Heart left ventricle (tissue), 16 donors: ENCODE results near the gene RBP5. TPM values are rescaled to one million over a fixed set of nuclear protein-coding genes. Genes with fewer than 3 reads are reported as not detected.
A peak's percentile ranks its signal among the peaks of the same experiment; 100 is the strongest.

Experiments used
- ATAC-seq, 4 donors: fragments of 200-7000 bp; cut with Tn5 transposase; one replicate each; pipeline ENCODE4 v1.9.1; 2020 to 2022; ENCODE audit warnings: moderate library complexity in 4 of 4, mild to moderate bottlenecking in 3 of 4, moderate number of reproducible peaks in 1 of 4
- DNase-seq, 5 donors: peaks; one replicate each; pipeline ENCODE4 v3.0.0-alpha.2; 2020
- H3K27ac ChIP-seq, 12 donors: fragments of 200-600 bp; sonication (generic) in 4 of 12; one replicate each; pipeline versions ENCODE4 v1.5.0 to v1.8.0; 2016 to 2022; ENCODE audit warnings: mild to moderate bottlenecking in 2 of 12
- H3K27me3 ChIP-seq, 9 donors: fragments of 200-600 bp; sonication (generic) in 2 of 9; one replicate each; pipeline versions ENCODE4 v1.5.1 to v1.8.0; 2016 to 2022; ENCODE audit warnings: mild to moderate bottlenecking in 3 of 9
- H3K36me3 ChIP-seq, 9 donors: fragments of 200-600 bp; sonication (generic) in 2 of 9; one replicate each; pipeline versions ENCODE4 v1.5.0 to v1.8.0; 2018 to 2022; ENCODE audit warnings: mild to moderate bottlenecking in 2 of 9
- H3K4me1 ChIP-seq, 12 donors: fragments of 200-600 bp; sonication (generic) in 4 of 12; one replicate each; pipeline versions ENCODE4 v1.5.0 to v1.8.0; 2016 to 2022; ENCODE audit warnings: mild to moderate bottlenecking in 3 of 12
- H3K4me3 ChIP-seq, 12 donors: fragments of 200-600 bp; sonication (generic) in 4 of 12; one replicate each; pipeline versions ENCODE4 v1.5.0 to v1.8.0; 2017 to 2022; ENCODE audit warnings: mild to moderate bottlenecking in 9 of 12, moderate library complexity in 4 of 12
- H3K9me3 ChIP-seq, 12 donors: fragments of 200-600 bp; sonication (generic) in 4 of 12; one replicate each; pipeline versions ENCODE4 v1.5.0 to v1.8.0; 2016 to 2022; ENCODE audit warnings: mild to moderate bottlenecking in 1 of 12
- POLR2A ChIP-seq, 2 donors: fragments of 450-650 bp; IDR thresholded peaks; one replicate each; pipeline ENCODE4 v1.6.1; 2017; ENCODE audit warnings: antibody characterized with exemption in 2 of 2, mild to moderate bottlenecking in 2 of 2, moderate library complexity in 2 of 2
- WGBS, 4 donors: extraction: QIAGEN DNeasy Blood & Tissue Kit in 2 of 4; methylation state at CpG; one replicate each; pipeline versions ENCODE4 v1.1.5 to v1.1.7; 2013 to 2018; 5-methylcytosine and 5-hydroxymethylcytosine counted together
- intact Hi-C, 10 donors: fragments of 100-400 bp; cut with DNase I; formaldehyde crosslinking; loops; one replicate each; pipeline versions ENCODE4 v1.11.1 to v1.14.2; 2022
- polyA plus RNA-seq, 2 donors: library from polyadenylated mRNA; stranded (reverse); fragments of 200-250 nt; gene quantifications; one replicate each; pipeline ENCODE4 v1.2.3, GENCODE V29; 2013
- total RNA-seq, 9 donors: library from RNA; depleted of rRNA in 2 of 9; stranded (reverse); fragments of >200 nt in 2 of 9; fragmentation: NEBNext Ultra II Directional in 3 of 9; extraction: Animal tissue kit (Norgen Biotek cat#: 25700) in 3 of 9; gene quantifications; one replicate each; pipeline versions ENCODE4 v1.1.0 to v1.2.4, GENCODE V29; 2016 to 2023
- TF ChIP-seq, protein P1 (sequence below), 12 donors: fragments of 200-600 bp; sonication (generic) in 4 of 12; IDR thresholded peaks; one replicate each; pipeline versions ENCODE4 v1.5.0 to v1.8.0; 2018 to 2022; ENCODE audit warnings: antibody characterized with exemption in 12 of 12, mild to moderate bottlenecking in 5 of 12
- donor health status: ischemic (EF 13 %, LVEDD 7.1; RV severe dilation, severe dysfunction).
- donor health status: healthy with polysubstance abuse.
- donor health status: DM: no; HTN: yes; CAD: no.
- donor health status: DM: no; HTN: no; CAD: no.
- donor health status: ischemic (EF 25% LVEDD 6.9; RV normal size, moderate dysfunction).
- donor health status: ischemic (EF 25% LVEDD 5.7; RV mildly dilated, moderate dysfunction).
- donor health status: healthy.
- donor health status: DM: yes; HTN: yes; CAD: no.
- donor health status: ischemic (EF 35%, LVEDD 5.7; RV mildly dilated, moderate dysfunction).
- donor health status: nonischemic (EF 11% LVEDD 7.7; RV severe dilation, severe dysfunction).
- donor health status: DM: yes; HTN: yes; CAD: no.
- donor health status: PGD.
- donor health status: ischemic (EF 29% LVEDD 5.4; RV normal size, mild dysfunction).
- donor health status: nonischemic (EF 23%, LVEDD 6.1; RV moderate dilation, normal function).

The RBP5 gene
- total and polyA plus RNA-seq, 11 donors = 0.34 to 2.1 (median 0.90) TPM; not detected in 7

DNA sequence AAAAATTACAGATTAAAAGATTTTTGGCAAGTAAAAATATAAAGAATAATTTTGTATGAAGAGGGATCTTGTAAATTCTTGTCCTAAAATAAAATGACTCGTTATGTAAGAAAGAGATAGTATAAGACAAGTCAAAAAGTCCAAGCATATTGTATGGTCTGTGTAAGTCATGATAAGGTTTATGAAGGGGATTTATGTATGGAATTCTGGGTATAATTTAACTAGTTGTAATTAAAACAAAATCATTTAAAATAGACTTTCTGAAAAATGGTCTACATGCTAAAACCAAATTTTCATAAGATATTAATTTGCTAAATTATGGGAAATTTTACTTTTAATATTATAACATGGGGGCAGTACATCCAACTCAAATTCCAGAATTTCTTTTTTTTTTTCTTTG is 43.2 kb upstream of the RBP5 start:
- Histone ChIP-seq H3K36me3 (no peaks in the 10 kb centered on the region), H3K9me3 (peaks cover 0 to 40% (median 15%) of the 10 kb centered on the region in 12 donors), H3K4me1 (no peaks in the 10 kb centered on the region), H3K27ac (no peak overlapping the region), H3K4me3 (no peak overlapping the region), H3K27me3 (peaks cover 0 to 12% (median 2%) of the 10 kb centered on the region in 9 donors)
- TF ChIP-seq, protein P1, sequence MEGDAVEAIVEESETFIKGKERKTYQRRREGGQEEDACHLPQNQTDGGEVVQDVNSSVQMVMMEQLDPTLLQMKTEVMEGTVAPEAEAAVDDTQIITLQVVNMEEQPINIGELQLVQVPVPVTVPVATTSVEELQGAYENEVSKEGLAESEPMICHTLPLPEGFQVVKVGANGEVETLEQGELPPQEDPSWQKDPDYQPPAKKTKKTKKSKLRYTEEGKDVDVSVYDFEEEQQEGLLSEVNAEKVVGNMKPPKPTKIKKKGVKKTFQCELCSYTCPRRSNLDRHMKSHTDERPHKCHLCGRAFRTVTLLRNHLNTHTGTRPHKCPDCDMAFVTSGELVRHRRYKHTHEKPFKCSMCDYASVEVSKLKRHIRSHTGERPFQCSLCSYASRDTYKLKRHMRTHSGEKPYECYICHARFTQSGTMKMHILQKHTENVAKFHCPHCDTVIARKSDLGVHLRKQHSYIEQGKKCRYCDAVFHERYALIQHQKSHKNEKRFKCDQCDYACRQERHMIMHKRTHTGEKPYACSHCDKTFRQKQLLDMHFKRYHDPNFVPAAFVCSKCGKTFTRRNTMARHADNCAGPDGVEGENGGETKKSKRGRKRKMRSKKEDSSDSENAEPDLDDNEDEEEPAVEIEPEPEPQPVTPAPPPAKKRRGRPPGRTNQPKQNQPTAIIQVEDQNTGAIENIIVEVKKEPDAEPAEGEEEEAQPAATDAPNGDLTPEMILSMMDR (IDR thresholded peaks at IDR 0.05) = no peak
- no peak for TF ChIP-seq POLR2A (IDR thresholded peaks at IDR 0.05)
- DNase-seq = no peak
- intact Hi-C loops = no loop called here
- WGBS, 4 donors = 46 to 63% (median 55%) methylated on average over 1 of the region's 1 CpG
- no peak for ATAC-seq

DNA sequence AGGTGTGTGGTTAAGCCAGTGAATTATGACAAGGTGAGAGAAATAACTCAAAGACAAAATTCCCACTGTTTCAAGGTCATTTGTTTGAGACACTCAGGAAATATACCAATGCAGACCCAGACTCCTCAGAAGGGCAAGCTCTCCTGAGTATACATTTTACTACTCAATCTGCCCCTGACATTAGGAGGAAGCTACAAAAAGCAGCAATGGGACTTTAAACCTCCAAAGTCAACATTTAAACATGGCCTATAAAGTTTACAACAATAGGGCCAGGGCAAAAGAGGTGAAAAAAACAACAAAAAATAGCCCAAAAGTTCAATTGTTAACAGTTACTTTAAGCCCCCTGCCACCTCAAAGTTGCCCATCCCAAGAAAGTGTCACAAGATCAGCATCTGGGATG is 41.3 kb upstream of the RBP5 start:
- peaks cover 0 to 40% (median 14%) of the 10 kb centered on the region in 12 donors for H3K9me3 ChIP-seq
- intact Hi-C loops = no loop called here
- ATAC-seq (no peak), DNase-seq (no peak)
- no peak overlapping the region for H3K27ac ChIP-seq
- no peaks in the 10 kb centered on the region for H3K36me3 ChIP-seq
- H3K27me3 ChIP-seq = peaks cover 0 to 11% (median 0%) of the 10 kb centered on the region in 9 donors
- no peak overlapping the region for H3K4me3 ChIP-seq
- no peak for TF ChIP-seq POLR2A (IDR thresholded peaks at IDR 0.05)
- TF ChIP-seq, protein P1 (IDR thresholded peaks at IDR 0.05) = no peak
- H3K4me1 ChIP-seq = no peaks in the 10 kb centered on the region

DNA sequence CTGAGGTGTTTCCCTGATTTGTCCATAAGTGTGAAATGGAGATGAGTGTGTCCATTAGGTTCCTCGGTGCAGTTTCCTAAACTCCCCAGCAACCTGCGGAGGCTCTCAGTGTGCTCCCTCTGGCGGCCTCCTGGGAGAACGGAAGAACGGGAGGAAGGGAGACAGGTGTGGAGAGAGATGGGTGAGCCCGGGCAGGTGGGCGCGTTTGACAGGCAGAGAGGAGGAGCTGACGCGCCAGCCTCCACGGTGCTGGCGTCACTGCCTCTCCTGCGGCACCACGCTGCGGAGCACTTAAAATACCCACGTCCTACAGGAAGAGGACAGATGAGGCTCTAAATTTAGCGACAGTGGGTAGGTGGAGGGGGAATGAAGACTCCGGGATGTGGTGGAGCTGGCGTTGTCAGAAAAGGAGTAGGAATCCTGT is 34.0 kb upstream of the RBP5 start:
- TF ChIP-seq POLR2A (IDR thresholded peaks at IDR 0.05) = no peak
- TF ChIP-seq, protein P1 (IDR thresholded peaks at IDR 0.05) = peak in 10 of 12 donors; percentile 18 to 56 (median 29)
- DNase-seq = peak in 1 of 5 donors; percentile 46
- peak in 3 of 4 donors; percentile 50 to 77 (median 67) for ATAC-seq
- peaks cover 0 to 14% (median 0%) of the 10 kb centered on the region in 9 donors for H3K27me3 ChIP-seq
- H3K9me3 ChIP-seq = peaks cover 0 to 12% (median 0%) of the 10 kb centered on the region in 12 donors
- intact Hi-C loops = no loop called here
- H3K27ac ChIP-seq = no peak overlapping the region
- peaks cover 0 to 8% (median 0%) of the 10 kb centered on the region in 12 donors for H3K4me1 ChIP-seq
- whole genome bisulfite sequencing, 4 donors = 3 to 7% (median 5%) methylated on average over 19 of the region's 19 CpGs
- H3K4me3 ChIP-seq = peak overlapping the region in 2 of 12 donors; percentile 20 to 23
- H3K36me3 ChIP-seq = no peaks in the 10 kb centered on the region

DNA sequence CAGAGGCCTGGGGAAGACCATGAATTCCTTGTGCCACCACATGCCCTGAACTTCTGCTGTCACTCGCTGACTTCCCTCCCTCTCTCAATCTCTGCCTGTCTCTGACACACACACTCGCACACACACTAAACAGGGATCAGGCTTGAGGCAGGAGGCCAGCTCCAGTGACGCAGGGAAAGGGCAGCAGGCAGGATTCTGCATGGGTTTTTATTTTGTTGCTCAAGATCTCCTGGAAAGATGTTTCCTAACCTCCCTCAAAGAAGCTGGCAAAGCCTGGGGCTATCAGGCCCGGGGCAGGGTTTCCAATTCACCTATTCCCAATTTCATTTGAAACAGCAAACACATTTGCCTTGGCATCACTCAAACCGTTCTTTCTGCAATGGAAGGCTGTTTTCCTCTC is 33.1 kb upstream of the RBP5 start:
- 90 to 92% (median 90%) methylated on average over 5 of the region's 5 CpGs for WGBS, 4 donors
- ATAC-seq (no peak), DNase-seq (no peak)
- TF ChIP-seq, protein P1 (IDR thresholded peaks at IDR 0.05) = no peak
- no peak for TF ChIP-seq POLR2A (IDR thresholded peaks at IDR 0.05)
- Histone ChIP-seq H3K4me3 (no peak overlapping the region), H3K27ac (no peak overlapping the region), H3K36me3 (no peaks in the 10 kb centered on the region), H3K9me3 (peaks cover 0 to 3% (median 0%) of the 10 kb centered on the region in 12 donors), H3K4me1 (peaks cover 0 to 8% (median 0%) of the 10 kb centered on the region in 12 donors), H3K27me3 (peaks cover 0 to 13% (median 0%) of the 10 kb centered on the region in 9 donors)
- intact Hi-C loops = no loop called here
